Fibroblast of villous mesenchyme (primary cell): ENCODE data around the gene PAK5. TPM values are rescaled to one million over a fixed set of nuclear protein-coding genes. Genes with fewer than 3 reads are reported as not detected.

Experiments
- DNase-seq: peaks from one replicate; pipeline ENCODE4 v3.0.0-alpha.2; 2010; ENCODE audit warnings: low read depth
- H3K4me3 ChIP-seq: 2 replicates; pipeline ENCODE4 v1.5.1; 2011; ENCODE audit warnings: low read depth, mild to moderate bottlenecking, low read length
- CTCF ChIP-seq: IDR thresholded peaks from 2 replicates; pipeline ENCODE4 v1.5.1; 2012; ENCODE audit warnings: low read depth, mild to moderate bottlenecking, low read length; ENCODE audit not compliant: insufficient read depth
- total RNA-seq: library from RNA; depleted of rRNA; stranded (reverse); fragments of >200 nt; gene quantifications from 2 replicates; pipeline ENCODE4 v1.2.3, GENCODE V29; 2012

Gene PAK5
- total RNA-seq, 1 donor, result not detected

- H3K4me3 ChIP-seq, result no peak overlapping the region
- DNase-seq, result no peak
- no peak for TF ChIP-seq CTCF
These were observed 133.0 kb downstream of the PAK5 start for GRCh38 chr20:9705722-9706476.

- DNase-seq, result peak; percentile 2
- TF ChIP-seq CTCF, result no peak
These were observed 139.7 kb downstream of the PAK5 start for GRCh38 chr20:9699181-9699580.

GRCh38 chr20:9689041-9689440, 149.8 kb downstream of the PAK5 start:
- DNase-seq, result no peak
- H3K4me3 ChIP-seq, result no peak overlapping the region
- no peak for TF ChIP-seq CTCF

More at GRCh38 chr20:9699181-9699580, 139.7 kb downstream of the PAK5 start:
- H3K4me3 ChIP-seq, result no peak overlapping the region

- TF ChIP-seq CTCF, result no peak
- DNase-seq, result no peak
- no peak overlapping the region for H3K4me3 ChIP-seq
These were observed 152.0 kb downstream of the PAK5 start for GRCh38 chr20:9686866-9687265.

- H3K4me3 ChIP-seq, result no peak overlapping the region
- no peak for DNase-seq
- TF ChIP-seq CTCF, result no peak
These were observed 152.4 kb downstream of the PAK5 start for GRCh38 chr20:9686455-9686854.

- H3K4me3 ChIP-seq, result no peak overlapping the region
- TF ChIP-seq CTCF, result no peak
- DNase-seq, result no peak
These were observed 152.9 kb downstream of the PAK5 start for GRCh38 chr20:9686001-9686400.

- no peak overlapping the region for H3K4me3 ChIP-seq
- no peak for DNase-seq
- TF ChIP-seq CTCF, result no peak
These were observed 153.9 kb downstream of the PAK5 start for GRCh38 chr20:9685011-9685410.
